HEK293 (cell line): Measurements from ENCODE around the gene ZNF862.

ENCODE experiments used
- CTCF ChIP-seq: fragments of 450-650 bp; formaldehyde crosslinking; IDR thresholded peaks from 2 replicates; pipeline ENCODE4 v1.5.1; 2016; ENCODE audit warnings: missing biosample characterization, missing genetic modification characterization
- ELK4 ChIP-seq: IDR thresholded peaks from 2 replicates; pipeline ENCODE4 v1.6.1; 2011; ENCODE audit warnings: mild to moderate bottlenecking, low read depth, low read length, borderline replicate concordance
- PBX3 ChIP-seq: sonication (generic); formaldehyde crosslinking; IDR thresholded peaks from 2 replicates; pipeline ENCODE4 v1.8.1; 2022; ENCODE audit warnings: mild to moderate bottlenecking, moderate library complexity, missing genetic modification reagents
- YY1 ChIP-seq: fragments of 450-650 bp; formaldehyde crosslinking; IDR thresholded peaks from 2 replicates; pipeline ENCODE4 v1.5.1; 2018; ENCODE audit warnings: missing biosample characterization, missing genetic modification characterization
- ZBTB1 ChIP-seq: fragments of 450-650 bp; formaldehyde crosslinking; IDR thresholded peaks from 2 replicates; pipeline ENCODE4 v1.5.1; 2016; ENCODE audit warnings: missing biosample characterization, missing genetic modification characterization
- ZFP3 ChIP-seq: fragments of 450-650 bp; formaldehyde crosslinking; IDR thresholded peaks from 2 replicates; pipeline ENCODE4 v1.5.1; 2016; ENCODE audit warnings: low read depth, missing biosample characterization, missing genetic modification characterization
- ZFP41 ChIP-seq: fragments of 450-650 bp; formaldehyde crosslinking; IDR thresholded peaks from 2 replicates; pipeline ENCODE4 v1.5.1; 2016; ENCODE audit warnings: missing biosample characterization, missing genetic modification characterization, borderline replicate concordance
- ZNF146 ChIP-seq: fragments of 450-650 bp; formaldehyde crosslinking; IDR thresholded peaks from 2 replicates; pipeline ENCODE4 v1.5.1; 2016; ENCODE audit warnings: missing biosample characterization, missing genetic modification characterization
- ZNF274 ChIP-seq, 2 experiments: fragments of 200-500 bp in 1 of 2; fragments of 450-650 bp in 1 of 2; sonication (Bioruptor generic) in 1 of 2; formaldehyde crosslinking in 1 of 2; IDR thresholded peaks; 2 replicates each; pipeline versions ENCODE4 v1.5.1 to v1.6.1; 2014 to 2016; ENCODE audit warnings: borderline replicate concordance in 1 of 2, inconsistent platforms in 1 of 2, low read length in 1 of 2, missing biosample characterization in 1 of 2, missing genetic modification characterization in 1 of 2
- ZNF324 ChIP-seq: fragments of 450-650 bp; formaldehyde crosslinking; IDR thresholded peaks from 2 replicates; pipeline ENCODE4 v1.5.1; 2016; ENCODE audit warnings: missing biosample characterization, missing genetic modification characterization
- ZNF423 ChIP-seq: fragments of 450-650 bp; formaldehyde crosslinking; IDR thresholded peaks from 2 replicates; pipeline ENCODE4 v1.5.1; 2016; ENCODE audit warnings: missing biosample characterization, missing genetic modification characterization
- ZNF510 ChIP-seq: fragments of 450-650 bp; formaldehyde crosslinking; IDR thresholded peaks from 2 replicates; pipeline ENCODE4 v1.5.1; 2018; ENCODE audit warnings: mild to moderate bottlenecking, missing genetic modification characterization, missing biosample characterization; ENCODE audit not compliant: insufficient replicate concordance
- ZNF776 ChIP-seq: fragments of 450-650 bp; formaldehyde crosslinking; IDR thresholded peaks from 2 replicates; pipeline ENCODE4 v1.5.0; 2017; ENCODE audit warnings: missing biosample characterization, missing genetic modification characterization, borderline replicate concordance
- ZNF792 ChIP-seq: fragments of 450-650 bp; formaldehyde crosslinking; IDR thresholded peaks from 2 replicates; pipeline ENCODE4 v1.5.1; 2016; ENCODE audit warnings: missing biosample characterization, missing genetic modification characterization

GRCh38 chr7:149881328-149882247 is 43.4 kb downstream of the ZNF862 start:
- TF ChIP-seq ZBTB1 (tag by site-specific recombination), result no peak
- no peak for TF ChIP-seq CTCF
- TF ChIP-seq ZFP41, result no peak
- TF ChIP-seq ZNF776 (tag by site-specific recombination), result no peak
- no peak for TF ChIP-seq ZNF146
- no peak for TF ChIP-seq ZNF274 (IDR thresholded peaks at IDR 0.05; ENCODE audit: low read length)
- no peak for TF ChIP-seq ZNF274 (tag by site-specific recombination; IDR thresholded peaks at IDR 0.05; ENCODE audit: borderline replicate concordance)
- no peak for TF ChIP-seq ZFP3 (tag by site-specific recombination)
- no peak for TF ChIP-seq ZNF423 (tag by site-specific recombination)
- no peak for TF ChIP-seq YY1
- no peak for TF ChIP-seq ZNF510 (tag by site-specific recombination)
- no peak for TF ChIP-seq ELK4
- no peak for TF ChIP-seq ZNF324 (tag by site-specific recombination)
- no peak for TF ChIP-seq PBX3
- TF ChIP-seq ZNF792 (tag by site-specific recombination), result no peak
